HEK293 (cell line): ENCODE data around the gene GPX1.

ENCODE experiments used
- CTCF ChIA-PET: fragments of 350-600 bp; formaldehyde crosslinking; extraction: SDS; loops from one replicate; lab custom pipeline; 2021; ENCODE audit warnings: antibody characterized with exemption; lab: Yijun Ruan, JAX
- POLR2A ChIA-PET: fragments of 300-600 bp; formaldehyde crosslinking; extraction: SDS; loops from one replicate; lab custom pipeline; 2020; ENCODE audit warnings: antibody characterized with exemption, inconsistent platforms; lab: Yijun Ruan, JAX
- H3K27ac ChIP-seq: fragments of 200-500 bp; sonication (Bioruptor generic); 2 replicates; pipeline ENCODE4 v1.5.1; 2014; ENCODE audit warnings: low read depth, low read length, control low read depth, inconsistent platforms; ENCODE audit errors: extremely low read depth
- H3K36me3 ChIP-seq, 2 experiments: fragments of 200-500 bp in 1 of 2; sonication (Bioruptor generic) in 1 of 2; 1 replicate in 1 of 2; 2 replicates in 1 of 2; pipeline ENCODE4 v1.5.1; 2014 to 2017; ENCODE audit warnings: inconsistent platforms in 2 of 2, low read length in 2 of 2; ENCODE audit not compliant: control insufficient read depth in 2 of 2, insufficient read depth in 1 of 2
- H3K4me1 ChIP-seq: fragments of 200-500 bp; sonication (Bioruptor generic); 2 replicates; pipeline ENCODE4 v1.5.1; 2014; ENCODE audit warnings: mild to moderate bottlenecking, low read length, inconsistent platforms; ENCODE audit not compliant: control insufficient read depth, insufficient read depth
- H3K4me3 ChIP-seq: 2 replicates; pipeline ENCODE4 v1.5.1; 2011; ENCODE audit warnings: low read depth, mild to moderate bottlenecking, control low read depth, low read length, moderate library complexity
- H3K9me3 ChIP-seq: fragments of 200-500 bp; sonication (Bioruptor generic); 2 replicates; pipeline ENCODE4 v1.5.1; 2014; ENCODE audit warnings: low read depth, low read length, inconsistent platforms; ENCODE audit not compliant: control insufficient read depth, insufficient read depth
- FEZF1 ChIP-seq: fragments of 450-650 bp; formaldehyde crosslinking; IDR thresholded peaks from 2 replicates; pipeline ENCODE4 v1.5.1; 2016; ENCODE audit warnings: missing biosample characterization, missing genetic modification characterization
- HOXD13 ChIP-seq: sonication (generic); formaldehyde crosslinking; IDR thresholded peaks from 2 replicates; pipeline ENCODE4 v1.8.0; 2022; ENCODE audit warnings: missing genetic modification reagents, borderline replicate concordance
- KLF16 ChIP-seq: fragments of 450-650 bp; formaldehyde crosslinking; IDR thresholded peaks from 2 replicates; pipeline ENCODE4 v1.5.1; 2017; ENCODE audit warnings: missing biosample characterization, missing genetic modification characterization
- KLF7 ChIP-seq: fragments of 450-650 bp; formaldehyde crosslinking; IDR thresholded peaks from 2 replicates; pipeline ENCODE4 v1.5.1; 2016; ENCODE audit warnings: missing biosample characterization, missing genetic modification characterization, borderline replicate concordance
- SETDB1 ChIP-seq: IDR thresholded peaks from one replicate; pipeline ENCODE4 v1.6.1; 2017; ENCODE audit warnings: mild to moderate bottlenecking, low read length, moderate library complexity, mixed read lengths; ENCODE audit not compliant: insufficient read length
- ZBTB17 ChIP-seq: fragments of 450-650 bp; formaldehyde crosslinking; IDR thresholded peaks from 2 replicates; pipeline ENCODE4 v1.5.1; 2016; ENCODE audit warnings: missing biosample characterization, missing genetic modification characterization
- ZNF114 ChIP-seq: fragments of 450-650 bp; formaldehyde crosslinking; IDR thresholded peaks from 2 replicates; pipeline ENCODE4 v1.5.0; 2017; ENCODE audit warnings: missing biosample characterization, missing genetic modification characterization
- ZNF280C ChIP-seq: fragments of 450-650 bp; formaldehyde crosslinking; IDR thresholded peaks from 2 replicates; pipeline ENCODE4 v1.5.1; 2016; ENCODE audit warnings: missing biosample characterization, missing genetic modification characterization
- ZNF341 ChIP-seq: fragments of 450-650 bp; formaldehyde crosslinking; IDR thresholded peaks from 2 replicates; pipeline ENCODE4; 2016; ENCODE audit warnings: low read depth, missing biosample characterization, missing genetic modification characterization
- ZNF521 ChIP-seq: fragments of 450-650 bp; formaldehyde crosslinking; IDR thresholded peaks from 2 replicates; pipeline ENCODE4 v1.5.1; 2017; ENCODE audit warnings: missing biosample characterization, mild to moderate bottlenecking, missing genetic modification characterization
- ZNF555 ChIP-seq: fragments of 450-650 bp; formaldehyde crosslinking; conservative IDR thresholded peaks from 2 replicates; pipeline ENCODE4 v1.5.1; 2017; ENCODE audit warnings: missing biosample characterization, mild to moderate bottlenecking, missing genetic modification characterization, inconsistent platforms
- ZNF624 ChIP-seq: fragments of 450-650 bp; formaldehyde crosslinking; IDR thresholded peaks from 2 replicates; pipeline ENCODE4 v1.5.1; 2017; ENCODE audit warnings: missing biosample characterization, missing genetic modification characterization
- ZNF629 ChIP-seq: fragments of 450-650 bp; formaldehyde crosslinking; IDR thresholded peaks from 2 replicates; pipeline ENCODE4 v1.5.1; 2017; ENCODE audit warnings: missing biosample characterization, missing genetic modification characterization
- ZNF701 ChIP-seq: fragments of 450-650 bp; formaldehyde crosslinking; IDR thresholded peaks from 2 replicates; pipeline ENCODE4 v1.5.1; 2016; ENCODE audit warnings: missing biosample characterization, missing genetic modification characterization
- ZNF843 ChIP-seq: fragments of 450-650 bp; formaldehyde crosslinking; IDR thresholded peaks from 2 replicates; pipeline ENCODE4 v1.5.1; 2016; ENCODE audit warnings: missing biosample characterization, missing genetic modification characterization
- TF ChIP-seq, protein P1 (sequence below): fragments of 450-650 bp; formaldehyde crosslinking; IDR thresholded peaks from 2 replicates; pipeline ENCODE4 v1.5.1; 2016; ENCODE audit warnings: missing biosample characterization, missing genetic modification characterization
- TF ChIP-seq, protein P2 (sequence below): fragments of 450-650 bp; formaldehyde crosslinking; IDR thresholded peaks from 2 replicates; pipeline ENCODE4 v1.5.1; 2016; ENCODE audit warnings: missing biosample characterization, missing genetic modification characterization

The GPX1 gene

GRCh38 chr3:49352890-49353421 lies 5.2 kb downstream of the GPX1 start:
- POLR2A ChIA-PET = interaction anchor here (0.9 to 2.5 kb wide), 2 partner anchors 13 to 59 kb away, joined by 5 to 15 read pairs; partner anchors contain the start of genes RHOA, TCTA and USP4
- H3K4me1 ChIP-seq = no peaks in the 10 kb centered on the region
- no peak overlapping the region for H3K27ac ChIP-seq
- H3K36me3 ChIP-seq = peaks cover 0 to 18% of the 10 kb centered on the region in 2 experiments; a peak in 2 of 3 replicates
- CTCF ChIA-PET = interaction anchor here (0.7 kb wide), 1 partner anchor 284 kb away, joined by 3 read pairs; no protein-coding TSS in a partner anchor
- H3K4me3 ChIP-seq = no peak overlapping the region
- no peaks in the 10 kb centered on the region for H3K9me3 ChIP-seq
- TF ChIP-seq HOXD13 (CRISPR knock-in tag) = no peak
- TF ChIP-seq KLF16 (tag by site-specific recombination) = no peak
- TF ChIP-seq, protein P1, sequence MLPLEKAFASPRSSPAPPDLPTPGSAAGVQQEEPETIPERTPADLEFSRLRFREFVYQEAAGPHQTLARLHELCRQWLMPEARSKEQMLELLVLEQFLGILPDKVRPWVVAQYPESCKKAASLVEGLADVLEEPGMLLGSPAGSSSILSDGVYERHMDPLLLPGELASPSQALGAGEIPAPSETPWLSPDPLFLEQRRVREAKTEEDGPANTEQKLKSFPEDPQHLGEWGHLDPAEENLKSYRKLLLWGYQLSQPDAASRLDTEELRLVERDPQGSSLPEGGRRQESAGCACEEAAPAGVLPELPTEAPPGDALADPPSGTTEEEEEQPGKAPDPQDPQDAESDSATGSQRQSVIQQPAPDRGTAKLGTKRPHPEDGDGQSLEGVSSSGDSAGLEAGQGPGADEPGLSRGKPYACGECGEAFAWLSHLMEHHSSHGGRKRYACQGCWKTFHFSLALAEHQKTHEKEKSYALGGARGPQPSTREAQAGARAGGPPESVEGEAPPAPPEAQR (tag by site-specific recombination) = no peak
- TF ChIP-seq FEZF1 (tag by site-specific recombination) = no peak
- TF ChIP-seq SETDB1 = no peak
- TF ChIP-seq ZNF555 (tag by site-specific recombination) = no peak
- TF ChIP-seq KLF7 (tag by site-specific recombination) = no peak
- no peak for TF ChIP-seq ZNF843
- TF ChIP-seq, all 188 proteins: peak for 0

GRCh38 chr3:49352281-49352680 lies 5.9 kb downstream of the GPX1 start:
- TF ChIP-seq ZNF114 (tag by site-specific recombination) (no peak), ZNF280C (tag by site-specific recombination) (no peak), ZBTB17 (tag by site-specific recombination) (no peak), ZNF629 (tag by site-specific recombination) (no peak), ZNF521 (tag by site-specific recombination) (no peak), ZNF624 (tag by site-specific recombination) (no peak), ZNF701 (tag by site-specific recombination) (no peak), ZNF341 (no peak)
- TF ChIP-seq, protein P2, sequence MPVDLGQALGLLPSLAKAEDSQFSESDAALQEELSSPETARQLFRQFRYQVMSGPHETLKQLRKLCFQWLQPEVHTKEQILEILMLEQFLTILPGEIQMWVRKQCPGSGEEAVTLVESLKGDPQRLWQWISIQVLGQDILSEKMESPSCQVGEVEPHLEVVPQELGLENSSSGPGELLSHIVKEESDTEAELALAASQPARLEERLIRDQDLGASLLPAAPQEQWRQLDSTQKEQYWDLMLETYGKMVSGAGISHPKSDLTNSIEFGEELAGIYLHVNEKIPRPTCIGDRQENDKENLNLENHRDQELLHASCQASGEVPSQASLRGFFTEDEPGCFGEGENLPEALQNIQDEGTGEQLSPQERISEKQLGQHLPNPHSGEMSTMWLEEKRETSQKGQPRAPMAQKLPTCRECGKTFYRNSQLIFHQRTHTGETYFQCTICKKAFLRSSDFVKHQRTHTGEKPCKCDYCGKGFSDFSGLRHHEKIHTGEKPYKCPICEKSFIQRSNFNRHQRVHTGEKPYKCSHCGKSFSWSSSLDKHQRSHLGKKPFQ (tag by site-specific recombination) = no peak
- CTCF ChIA-PET = no interaction called here

More at GRCh38 chr3:49352281-49352680, 5.9 kb downstream of the GPX1 start:
- H3K36me3 ChIP-seq = peaks cover 0 to 18% of the 10 kb centered on the region in 2 experiments; a peak in 2 of 3 replicates
- H3K4me1 ChIP-seq = no peaks in the 10 kb centered on the region
- H3K27ac ChIP-seq = no peak overlapping the region
- H3K4me3 ChIP-seq = no peak overlapping the region
- H3K9me3 ChIP-seq = no peaks in the 10 kb centered on the region
- POLR2A ChIA-PET = interaction anchor here (0.9 to 2.5 kb wide), 2 partner anchors 12 to 60 kb away, joined by 5 to 15 read pairs; partner anchors contain the start of genes RHOA, TCTA and USP4
